ENCODE results near the gene CRHR1. TPM values are rescaled to one million over a fixed set of nuclear protein-coding genes. Genes with fewer than 3 reads are reported as not detected.

CRHR1 gene
- total RNA-seq, 4 donors from 2014 or later, result 0.40 TPM; not detected in 3

GRCh38 chr17:45846223-45846622, 62.1 kb downstream of the CRHR1 start:
- Histone ChIP-seq H3K27me3 (no peaks in the 10 kb centered on the region), H3K27ac (no peak overlapping the region), H3K9me3 (no peaks in the 10 kb centered on the region), H3K4me3 (no peak overlapping the region), H3K36me3 (no peaks in the 10 kb centered on the region), H3K4me1 (no peaks in the 10 kb centered on the region)
- no peak for TF ChIP-seq POLR2A (IDR thresholded peaks at IDR 0.05)
- no peak for TF ChIP-seq CTCF (IDR thresholded peaks at IDR 0.05)
- peak in 1 of 3 donors; percentile 19 for DNase-seq

- H3K4me3 ChIP-seq, result no peak overlapping the region
- no peaks in the 10 kb centered on the region for H3K9me3 ChIP-seq
- H3K27ac ChIP-seq, result no peak overlapping the region
- TF ChIP-seq CTCF (IDR thresholded peaks at IDR 0.05) (no peak), POLR2A (IDR thresholded peaks at IDR 0.05) (no peak)
- H3K27me3 ChIP-seq, result no peaks in the 10 kb centered on the region
- no peaks in the 10 kb centered on the region for H3K36me3 ChIP-seq
- DNase-seq, result peak in 1 of 3 donors; percentile 34
- no peaks in the 10 kb centered on the region for H3K4me1 ChIP-seq
Observed at GRCh38 chr17:45846646-45847045, 62.5 kb downstream of the CRHR1 start.

GRCh38 chr17:45847101-45847500, 63.0 kb downstream of the CRHR1 start:
- H3K36me3 ChIP-seq, result no peaks in the 10 kb centered on the region
- no peak for TF ChIP-seq POLR2A (IDR thresholded peaks at IDR 0.05)
- no peak overlapping the region for H3K27ac ChIP-seq
- H3K4me1 ChIP-seq, result no peaks in the 10 kb centered on the region
- no peaks in the 10 kb centered on the region for H3K27me3 ChIP-seq
- H3K9me3 ChIP-seq, result no peaks in the 10 kb centered on the region
- peak in 1 of 3 donors; percentile 20 for DNase-seq
- H3K4me3 ChIP-seq, result no peak overlapping the region

- Histone ChIP-seq H3K4me1 (no peaks in the 10 kb centered on the region), H3K27ac (no peak overlapping the region), H3K36me3 (no peaks in the 10 kb centered on the region)
Observed at GRCh38 chr17:45847747-45848146, 63.6 kb downstream of the CRHR1 start.

GRCh38 chr17:45848405-45848804, 64.3 kb downstream of the CRHR1 start:
- Histone ChIP-seq H3K36me3 (no peaks in the 10 kb centered on the region), H3K4me1 (no peaks in the 10 kb centered on the region), H3K27ac (no peak overlapping the region), H3K4me3 (no peak overlapping the region), H3K27me3 (no peaks in the 10 kb centered on the region), H3K9me3 (no peaks in the 10 kb centered on the region)
- peak in 1 of 3 donors; percentile 10 for DNase-seq
- TF ChIP-seq CTCF (IDR thresholded peaks at IDR 0.05) (no peak), POLR2A (IDR thresholded peaks at IDR 0.05) (no peak)

More at GRCh38 chr17:45847747-45848146, 63.6 kb downstream of the CRHR1 start:
- Histone ChIP-seq H3K4me3 (no peak overlapping the region), H3K27me3 (no peaks in the 10 kb centered on the region), H3K9me3 (no peaks in the 10 kb centered on the region)
- no peak for DNase-seq
- TF ChIP-seq POLR2A (IDR thresholded peaks at IDR 0.05) (no peak), CTCF (IDR thresholded peaks at IDR 0.05) (no peak)

- H3K27me3 ChIP-seq, result no peaks in the 10 kb centered on the region
- no peaks in the 10 kb centered on the region for H3K36me3 ChIP-seq
- H3K9me3 ChIP-seq, result no peaks in the 10 kb centered on the region
- peak in 1 of 3 donors; percentile 27 for DNase-seq
- TF ChIP-seq CTCF (IDR thresholded peaks at IDR 0.05) (no peak), POLR2A (IDR thresholded peaks at IDR 0.05) (no peak)
- H3K4me1 ChIP-seq, result no peaks in the 10 kb centered on the region
- no peak overlapping the region for H3K27ac ChIP-seq
- no peak overlapping the region for H3K4me3 ChIP-seq
Observed at GRCh38 chr17:45848868-45849535, 64.9 kb downstream of the CRHR1 start.
